Measurements from ENCODE around the gene DCD. TPM values are rescaled to one million over a fixed set of nuclear protein-coding genes. Genes with fewer than 3 reads are reported as not detected.

DCD gene
- total and polyA plus RNA-seq, 10 of the 15 experiments (the other 5 are each of a cell fraction or from before 2014, with no cell fraction given): not detected

GRCh38 chr12:54680374-54680773 lies 32.2 kb upstream of the DCD start:
- Histone ChIP-seq H3K79me2 (ENCODE audit: control insufficient read depth, insufficient read depth, low read length) (no peaks in the 10 kb centered on the region), H3K9ac (ENCODE audit: control insufficient read depth, insufficient read depth, low read length) (no peak overlapping the region), H3K27ac (ENCODE audit: control insufficient read depth, insufficient read depth) (no peak overlapping the region), H3K36me3 (ENCODE audit: control insufficient read depth in 2 of 2, insufficient read depth in 2 of 2, low read length in 1 of 2) (no peaks in the 10 kb centered on the region), H3K4me2 (ENCODE audit: control insufficient read depth, insufficient read depth) (no peak overlapping the region), H3K9me3 (replicated peaks; ENCODE audit: control insufficient read depth, insufficient read depth, low read length) (no peaks in the 10 kb centered on the region), H3K4me3 (no peak overlapping the region), H3K4me1 (ENCODE audit: control insufficient read depth, insufficient read depth, low read length) (no peaks in the 10 kb centered on the region), H2AFZ (ENCODE audit: control insufficient read depth, low read depth, low read length) (no peak overlapping the region), H3K27me3 (replicated peaks in 1 of 2; ENCODE audit: control insufficient read depth in 2 of 2, insufficient read depth in 2 of 2, low read length in 1 of 2) (no peaks in the 10 kb centered on the region; a peak in 2 of 4 replicates), H4K20me1 (ENCODE audit: control insufficient read depth, insufficient read depth) (no peaks in the 10 kb centered on the region)
- DNase-seq (ENCODE audit: low read depth, low spot score) (no peak), ATAC-seq (peak; percentile 94), FAIRE-seq (no peak)
- ChIA-PET POLR2A (interaction anchor here (0.7 kb wide), 1 partner anchor 75 kb away, joined by 4 read pairs; no protein-coding TSS in a partner anchor), CTCF (interaction anchor here (0.8 to 5.2 kb wide), 6 partner anchors 8 to 66 kb away, joined by 3 to 26 read pairs (median 4); no protein-coding TSS in a partner anchor), SMC1A (ENCODE audit: uncharacterized antibody, unreplicated experiment) (interaction anchor here (0.8 to 1.2 kb wide), 2 partner anchors 13 to 22 kb away, joined by 3 read pairs; no protein-coding TSS in a partner anchor), RAD21 (ENCODE audit: unreplicated experiment) (interaction anchor here (1.4 kb wide), 1 partner anchor 21 kb away, joined by 4 read pairs; no protein-coding TSS in a partner anchor)
- TF ChIP-seq CTCF (IDR thresholded peaks at IDR 0.05 in 2 of 3, conservative IDR thresholded peaks at IDR 0.05 in 1 of 3; ENCODE audit: control insufficient read depth in 2 of 3, extremely low read depth in 1 of 3, insufficient read depth in 1 of 3, low read depth in 3 of 3, low read length in 3 of 3) (peak; percentile 45 to 75 (median 55)), HCFC1 (IDR thresholded peaks at IDR 0.05; ENCODE audit: low read length) (no peak)
- in situ Hi-C loops (cut with MboI) (no loop called here), intact Hi-C loops (cut with micrococcal nuclease; ENCODE audit: unreplicated experiment) (no loop called here)
- BruUV-seq (replicated peaks): no TSS peak
- 2% methylated on average over 3 of the region's 3 CpGs for WGBS (ENCODE audit: insufficient coverage, insufficient replicate concordance, low lambda C conversion rate, missing lambda C conversion rate)

GRCh38 chr12:54678131-54678530 lies 30.0 kb upstream of the DCD start:
- BruUV-seq (replicated peaks): no TSS peak
- Histone ChIP-seq H3K4me3 (no peak overlapping the region), H4K20me1 (ENCODE audit: control insufficient read depth, insufficient read depth) (no peaks in the 10 kb centered on the region), H3K79me2 (ENCODE audit: control insufficient read depth, insufficient read depth, low read length) (no peaks in the 10 kb centered on the region), H2AFZ (ENCODE audit: control insufficient read depth, low read depth, low read length) (no peak overlapping the region), H3K36me3 (ENCODE audit: control insufficient read depth in 2 of 2, insufficient read depth in 2 of 2, low read length in 1 of 2) (no peaks in the 10 kb centered on the region), H3K9ac (ENCODE audit: control insufficient read depth, insufficient read depth, low read length) (no peak overlapping the region), H3K9me3 (replicated peaks; ENCODE audit: control insufficient read depth, insufficient read depth, low read length) (no peaks in the 10 kb centered on the region), H3K4me2 (ENCODE audit: control insufficient read depth, insufficient read depth) (no peak overlapping the region), H3K27me3 (replicated peaks in 1 of 2; ENCODE audit: control insufficient read depth in 2 of 2, insufficient read depth in 2 of 2, low read length in 1 of 2) (no peaks in the 10 kb centered on the region; a peak in 1 of 4 replicates), H3K4me1 (ENCODE audit: control insufficient read depth, insufficient read depth, low read length) (no peaks in the 10 kb centered on the region), H3K27ac (ENCODE audit: control insufficient read depth, insufficient read depth) (no peak overlapping the region)
- 45% methylated on average over 5 of the region's 5 CpGs for WGBS (ENCODE audit: insufficient coverage, insufficient replicate concordance, low lambda C conversion rate, missing lambda C conversion rate)
- ChIA-PET RAD21 (ENCODE audit: unreplicated experiment) (no interaction called here), SMC1A (ENCODE audit: uncharacterized antibody, unreplicated experiment) (no interaction called here), CTCF (interaction anchor here (1.0 to 5.2 kb wide), 2 partner anchors 22 to 24 kb away, joined by 4 to 26 read pairs; no protein-coding TSS in a partner anchor), POLR2A (no interaction called here)
- ATAC-seq: no peak
- intact Hi-C loops (cut with micrococcal nuclease; ENCODE audit: unreplicated experiment) (no loop called here), in situ Hi-C loops (cut with MboI) (no loop called here)
- DNase-seq (ENCODE audit: low read depth, low spot score): no peak
- FAIRE-seq: no peak
- TF ChIP-seq ZBED1 (IDR thresholded peaks at IDR 0.05; ENCODE audit: borderline replicate concordance): no peak
- TF ChIP-seq HCFC1 (IDR thresholded peaks at IDR 0.05; ENCODE audit: low read length): no peak
- no peak for TF ChIP-seq HSF1 (IDR thresholded peaks at IDR 0.05; ENCODE audit: low read depth, low read length)
- TF ChIP-seq CEBPB (IDR thresholded peaks at IDR 0.05; ENCODE audit: borderline replicate concordance in 1 of 2, low read depth in 2 of 2, low read length in 2 of 2): no peak
- no peak for TF ChIP-seq MYB (IDR thresholded peaks at IDR 0.05; ENCODE audit: borderline replicate concordance, low read depth, low read length)
- TF ChIP-seq SREBF1 (IDR thresholded peaks at IDR 0.05; ENCODE audit: low read length): no peak
- TF ChIP-seq TCF12 (IDR thresholded peaks at IDR 0.05; ENCODE audit: low read depth, low read length): no peak
- TF ChIP-seq ZBTB11 (CRISPR knock-in tag; IDR thresholded peaks at IDR 0.05): no peak
